ENCODE data around the gene THSD4. TPM values are rescaled to one million over a fixed set of nuclear protein-coding genes. Genes with fewer than 3 reads are reported as not detected.

Gene THSD4
- total RNA-seq, 6 experiments from 2014 or later, result 5.2 to 21.8 (median 13.7) TPM

DNA sequence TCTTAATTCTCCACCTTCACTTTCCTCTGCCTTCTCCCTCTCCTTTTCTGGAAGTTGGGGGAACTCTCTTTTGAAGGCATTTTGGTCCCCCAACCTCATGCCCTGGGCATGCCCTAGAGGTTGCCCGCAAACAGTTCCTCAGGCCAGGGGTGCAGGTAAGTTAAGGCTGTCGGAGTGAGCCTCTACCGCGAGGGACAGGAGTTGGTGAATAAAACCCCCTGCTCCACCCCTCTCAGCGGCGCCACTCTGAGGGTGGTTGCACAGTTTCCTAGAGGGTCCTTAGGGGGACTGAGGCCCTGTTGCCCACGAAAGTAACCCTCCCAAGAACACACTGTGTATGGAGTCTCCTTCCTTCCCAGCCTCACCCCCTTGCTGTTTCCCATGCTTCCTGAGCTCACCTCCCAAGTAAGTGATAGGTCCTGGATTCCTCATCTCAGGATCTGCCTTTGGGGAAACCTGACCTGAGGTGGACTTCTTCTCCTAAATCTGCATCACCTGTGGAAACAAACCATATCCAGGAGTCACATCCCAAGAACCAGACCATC is 23.1 kb upstream of the THSD4 start:
- TF ChIP-seq POLR2A (IDR thresholded peaks at IDR 0.05), result no peak
- TF ChIP-seq, protein P1, sequence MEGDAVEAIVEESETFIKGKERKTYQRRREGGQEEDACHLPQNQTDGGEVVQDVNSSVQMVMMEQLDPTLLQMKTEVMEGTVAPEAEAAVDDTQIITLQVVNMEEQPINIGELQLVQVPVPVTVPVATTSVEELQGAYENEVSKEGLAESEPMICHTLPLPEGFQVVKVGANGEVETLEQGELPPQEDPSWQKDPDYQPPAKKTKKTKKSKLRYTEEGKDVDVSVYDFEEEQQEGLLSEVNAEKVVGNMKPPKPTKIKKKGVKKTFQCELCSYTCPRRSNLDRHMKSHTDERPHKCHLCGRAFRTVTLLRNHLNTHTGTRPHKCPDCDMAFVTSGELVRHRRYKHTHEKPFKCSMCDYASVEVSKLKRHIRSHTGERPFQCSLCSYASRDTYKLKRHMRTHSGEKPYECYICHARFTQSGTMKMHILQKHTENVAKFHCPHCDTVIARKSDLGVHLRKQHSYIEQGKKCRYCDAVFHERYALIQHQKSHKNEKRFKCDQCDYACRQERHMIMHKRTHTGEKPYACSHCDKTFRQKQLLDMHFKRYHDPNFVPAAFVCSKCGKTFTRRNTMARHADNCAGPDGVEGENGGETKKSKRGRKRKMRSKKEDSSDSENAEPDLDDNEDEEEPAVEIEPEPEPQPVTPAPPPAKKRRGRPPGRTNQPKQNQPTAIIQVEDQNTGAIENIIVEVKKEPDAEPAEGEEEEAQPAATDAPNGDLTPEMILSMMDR (IDR thresholded peaks at IDR 0.05), result no peak
- H3K4me1 ChIP-seq, result no peaks in the 10 kb centered on the region

DNA sequence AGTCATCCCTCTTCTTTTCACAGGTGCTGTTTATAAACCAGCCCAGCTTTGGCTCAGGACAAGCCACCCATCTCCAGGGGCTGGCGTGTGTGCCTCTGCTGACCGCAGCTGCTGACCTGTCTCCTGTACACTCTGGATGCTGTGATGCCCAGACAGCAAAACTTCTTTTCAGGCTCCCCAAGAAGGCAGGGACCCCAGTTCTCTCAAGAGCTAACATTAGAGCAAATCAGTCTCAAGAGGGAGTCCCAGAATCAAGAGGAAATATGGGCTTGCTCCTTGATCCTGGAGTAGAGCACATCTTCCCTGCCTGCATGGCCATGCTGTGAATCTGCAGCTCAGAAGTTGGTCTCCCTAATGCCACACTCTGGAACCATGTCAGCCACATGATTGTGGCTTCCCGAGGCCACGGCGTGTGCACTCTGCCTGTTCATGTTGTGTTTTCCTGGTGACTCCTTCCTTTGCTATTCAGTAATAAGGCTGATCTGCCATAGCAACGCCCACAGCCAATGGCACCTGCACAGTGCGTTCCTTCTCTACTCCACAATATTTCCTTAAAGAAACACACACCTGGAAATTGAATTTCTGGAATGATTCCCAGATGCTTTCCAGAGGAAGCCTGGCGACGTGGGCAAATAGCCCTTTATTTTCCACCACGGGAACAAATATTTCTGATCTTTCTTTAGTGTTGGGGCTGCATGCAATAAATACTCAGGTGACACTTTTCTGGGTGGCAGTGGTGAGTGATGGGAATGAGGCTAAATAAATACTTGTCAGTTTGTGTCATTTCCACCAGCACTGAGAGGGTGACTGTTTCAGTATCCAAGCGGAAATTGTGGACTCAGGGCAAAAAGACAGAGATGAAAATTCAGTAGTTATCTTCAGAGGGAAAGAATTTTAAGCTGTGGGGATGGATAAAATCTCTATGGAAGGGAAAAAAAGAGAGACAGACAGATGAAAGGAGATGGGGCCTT is 21.9 kb upstream of the THSD4 start:
- no peak for TF ChIP-seq POLR2A (IDR thresholded peaks at IDR 0.05)
- Histone ChIP-seq H3K4me1 (no peaks in the 10 kb centered on the region), H3K4me3 (no peak overlapping the region), H3K36me3 (no peaks in the 10 kb centered on the region), H3K27me3 (no peaks in the 10 kb centered on the region), H3K27ac (no peak overlapping the region), H3K9me3 (no peaks in the 10 kb centered on the region)
- intact Hi-C loops (cut with DNase I), result no loop called here
- 63% methylated on average over 9 of the region's 11 CpGs for WGBS (ENCODE audit: insufficient coverage, low coverage, low lambda C conversion rate, missing lambda C conversion rate)
- DNase-seq (no peak), ATAC-seq (no peak)

More for the DNA sequence above, 23.1 kb upstream of the THSD4 start:
- Histone ChIP-seq H3K36me3 (no peaks in the 10 kb centered on the region), H3K27ac (no peak overlapping the region), H3K4me3 (no peak overlapping the region), H3K27me3 (no peaks in the 10 kb centered on the region), H3K9me3 (no peaks in the 10 kb centered on the region)
- WGBS (ENCODE audit: insufficient coverage, low coverage, low lambda C conversion rate, missing lambda C conversion rate), result 90% methylated on average over 4 of the region's 7 CpGs
- ATAC-seq (no peak), DNase-seq (no peak)
- intact Hi-C loops (cut with DNase I), result no loop called here

DNA sequence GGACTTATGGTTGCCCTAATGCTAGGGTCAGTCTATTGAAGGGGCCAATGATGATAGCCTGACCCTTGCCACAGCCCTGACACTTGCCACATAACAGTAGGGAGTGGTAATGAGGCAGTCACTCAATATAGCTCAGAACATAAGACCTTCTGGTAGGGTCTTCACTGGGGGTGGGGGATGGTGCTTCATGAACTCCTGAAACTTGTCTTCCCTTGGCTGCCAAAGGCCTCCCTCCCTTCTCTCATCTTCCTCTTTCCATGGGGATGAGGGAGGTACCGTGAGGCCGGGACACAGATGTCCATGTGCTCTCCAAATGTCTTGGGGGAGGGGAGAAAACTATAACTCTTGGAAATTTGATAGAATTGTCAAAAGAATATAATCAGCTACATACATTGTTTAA is 21.1 kb upstream of the THSD4 start:
- Histone ChIP-seq H3K4me3 (no peak overlapping the region), H3K27me3 (no peaks in the 10 kb centered on the region), H3K9me3 (no peaks in the 10 kb centered on the region), H3K27ac (no peak overlapping the region), H3K36me3 (no peaks in the 10 kb centered on the region), H3K4me1 (no peaks in the 10 kb centered on the region)
- intact Hi-C loops (cut with DNase I), result no loop called here
- no peak for DNase-seq
- ATAC-seq, result no peak
- TF ChIP-seq POLR2A (IDR thresholded peaks at IDR 0.05), result no peak
- TF ChIP-seq, protein P1 (IDR thresholded peaks at IDR 0.05), result no peak
- 80% methylated on average over 1 of the region's 2 CpGs for WGBS (ENCODE audit: insufficient coverage, low coverage, low lambda C conversion rate, missing lambda C conversion rate)

DNA sequence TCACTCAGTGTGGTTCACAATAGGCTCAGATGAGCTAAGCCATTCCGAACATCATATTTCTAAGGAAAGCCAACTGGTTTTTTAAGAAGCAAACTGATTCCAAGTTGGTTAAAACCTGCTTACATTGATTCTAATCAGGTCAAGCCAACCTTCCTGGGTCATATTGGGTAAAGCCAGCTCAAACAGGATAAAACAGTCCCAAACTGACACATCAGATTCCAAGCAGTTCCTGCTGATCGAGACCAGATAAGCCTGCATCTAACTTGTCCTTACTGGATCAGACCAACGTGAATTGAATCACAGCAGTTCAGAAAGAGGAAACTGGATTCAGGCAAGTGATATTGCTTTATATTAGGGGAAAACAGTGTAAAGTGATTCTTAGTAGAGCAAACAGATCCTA is 18.6 kb upstream of the THSD4 start:
- Histone ChIP-seq H3K4me1 (no peaks in the 10 kb centered on the region), H3K27ac (no peak overlapping the region), H3K4me3 (no peak overlapping the region), H3K9me3 (no peaks in the 10 kb centered on the region), H3K27me3 (no peaks in the 10 kb centered on the region), H3K36me3 (no peaks in the 10 kb centered on the region)
- no peak for ATAC-seq
- WGBS (ENCODE audit: insufficient coverage, low coverage, low lambda C conversion rate, missing lambda C conversion rate), result 56% methylated on average over 3 of the region's 3 CpGs
- no peak for TF ChIP-seq POLR2A (IDR thresholded peaks at IDR 0.05)
- TF ChIP-seq, protein P1 (IDR thresholded peaks at IDR 0.05), result no peak
- DNase-seq, result no peak
- intact Hi-C loops (cut with DNase I), result no loop called here

DNA sequence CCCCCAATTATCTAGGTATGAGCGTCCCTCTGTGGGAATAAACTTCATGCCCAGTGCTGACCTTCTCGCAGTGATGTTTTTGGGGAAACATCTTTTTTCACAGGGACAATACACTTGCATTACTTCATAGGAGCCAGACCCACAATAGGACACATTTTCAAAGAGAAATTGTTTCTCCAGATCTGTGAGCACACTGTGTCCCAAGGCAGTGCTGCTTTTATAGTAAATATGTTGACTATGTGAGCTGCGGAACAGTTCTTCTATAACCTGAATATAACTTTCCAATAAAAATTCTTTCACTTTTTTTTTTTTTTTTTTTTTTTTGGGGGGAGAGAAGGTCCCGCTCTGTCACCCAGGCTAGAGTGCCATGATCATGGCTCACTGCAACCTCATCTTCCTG is 17.4 kb upstream of the THSD4 start:
- H3K4me1 ChIP-seq, result peaks cover 0 to 2% (median 0%) of the 10 kb centered on the region in 4 donors
- H3K4me3 ChIP-seq, result no peak overlapping the region
- no peak for DNase-seq
- WGBS (ENCODE audit: insufficient coverage, low coverage, low lambda C conversion rate, missing lambda C conversion rate), result 84% methylated on average over 3 of the region's 4 CpGs
- intact Hi-C loops (cut with DNase I), result no loop called here
- H3K27ac ChIP-seq, result no peak overlapping the region
- TF ChIP-seq POLR2A (IDR thresholded peaks at IDR 0.05), result no peak
- TF ChIP-seq, protein P1 (IDR thresholded peaks at IDR 0.05), result no peak
- ATAC-seq, result no peak
- no peaks in the 10 kb centered on the region for H3K36me3 ChIP-seq
- H3K27me3 ChIP-seq, result no peaks in the 10 kb centered on the region
- no peaks in the 10 kb centered on the region for H3K9me3 ChIP-seq
